ENCODE results near the gene SULT1A2.
"Not testable (repeated sequence)": the region's sequence is repeated elsewhere in the genome, so short reads cannot be mapped to it uniquely, and the experiment has no call there.

Gene SULT1A2

GRCh38 chr16:28603381-28604185, 6.7 kb upstream of the SULT1A2 start:
- CTCF ChIA-PET = interaction anchor here (1.4 kb wide), 1 partner anchor 8 kb away, joined by 4 read pairs; no protein-coding TSS in a partner anchor

GRCh38 chr16:28602529-28602928, 5.7 kb upstream of the SULT1A2 start:
- Histone ChIP-seq H3K27me3 (replicated peaks in 2 of 5; ENCODE audit: control insufficient read depth in 4 of 5, insufficient read depth in 5 of 5, low read length in 4 of 5) (no peaks in the 10 kb centered on the region), H3K36me3 (ENCODE audit: control insufficient read depth in 4 of 4, insufficient read depth in 4 of 4, low read length in 3 of 4) (peaks cover 2 to 16% (median 8%) of the 10 kb centered on the region in 4 experiments), H3K9me3 (ENCODE audit: control extremely low read depth in 1 of 5, control insufficient read depth in 4 of 5, insufficient read depth in 2 of 5, low read depth in 1 of 5, low read length in 4 of 5) (no peaks in the 10 kb centered on the region), H3K4me3 (ENCODE audit: control insufficient read depth in 1 of 7, extremely low read depth in 1 of 7, insufficient read depth in 4 of 7, low read depth in 2 of 7, low read length in 6 of 7) (no peak overlapping the region), H3K4me1 (ENCODE audit: control extremely low read depth in 1 of 4, control insufficient read depth in 4 of 4, insufficient read depth in 4 of 4, low read length in 3 of 4) (peaks cover 0 to 12% (median 8%) of the 10 kb centered on the region in 4 experiments), H3K27ac (ENCODE audit: insufficient read depth in 1 of 2, low read depth in 1 of 2, low read length in 2 of 2, poor library complexity in 1 of 2, severe bottlenecking in 2 of 2) (no peak overlapping the region)
- ChIA-PET CTCF (no interaction called here), POLR2A (no interaction called here)
- DNase-seq = no peak
- 75% methylated on average over 4 of the region's 6 CpGs for WGBS (ENCODE audit: insufficient coverage)

More at GRCh38 chr16:28603381-28604185, 6.7 kb upstream of the SULT1A2 start:
- 86% methylated on average over 11 of the region's 11 CpGs for WGBS (ENCODE audit: insufficient coverage)
- Histone ChIP-seq H3K4me1 (ENCODE audit: control extremely low read depth in 1 of 4, control insufficient read depth in 4 of 4, insufficient read depth in 4 of 4, low read length in 3 of 4) (peaks cover 0 to 5% (median 0%) of the 10 kb centered on the region in 4 experiments), H3K4me3 (ENCODE audit: control insufficient read depth in 1 of 7, extremely low read depth in 1 of 7, insufficient read depth in 4 of 7, low read depth in 2 of 7, low read length in 6 of 7) (no peak overlapping the region), H3K27ac (ENCODE audit: insufficient read depth in 1 of 2, low read depth in 1 of 2, low read length in 2 of 2, poor library complexity in 1 of 2, severe bottlenecking in 2 of 2) (no peak overlapping the region), H3K9me3 (ENCODE audit: control extremely low read depth in 1 of 5, control insufficient read depth in 4 of 5, insufficient read depth in 2 of 5, low read depth in 1 of 5, low read length in 4 of 5) (no peaks in the 10 kb centered on the region), H3K36me3 (ENCODE audit: control insufficient read depth in 4 of 4, insufficient read depth in 4 of 4, low read length in 3 of 4) (peaks cover 2 to 16% (median 8%) of the 10 kb centered on the region in 4 experiments), H3K27me3 (replicated peaks in 2 of 5; ENCODE audit: control insufficient read depth in 4 of 5, insufficient read depth in 5 of 5, low read length in 4 of 5) (no peaks in the 10 kb centered on the region)
- DNase-seq = no peak
- POLR2A ChIA-PET = no interaction called here

DNA sequence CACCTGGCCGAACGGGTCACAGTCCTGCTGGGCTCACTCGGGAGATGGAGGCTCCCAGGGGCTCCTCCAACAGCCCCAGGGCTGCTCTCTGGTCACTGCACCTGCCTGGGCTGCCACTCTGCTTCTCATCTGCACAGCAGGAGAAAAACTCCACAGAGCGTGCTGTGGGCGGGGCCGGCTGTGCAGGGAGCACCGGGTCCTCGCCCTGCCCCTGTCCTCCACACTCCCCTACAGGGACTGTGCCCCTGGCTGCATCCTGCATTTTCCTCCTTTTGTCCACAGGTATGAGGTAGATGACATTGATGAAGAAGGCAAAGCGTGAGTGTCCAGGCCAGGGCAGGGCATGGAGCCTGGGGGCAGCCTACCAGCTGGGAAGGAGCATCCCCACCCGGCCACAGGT, 5.2 kb upstream of the SULT1A2 start:
- CTCF ChIA-PET; POLR2A ChIA-PET; H3K9me3 ChIP-seq (ENCODE audit: control extremely low read depth in 1 of 5, control insufficient read depth in 4 of 5, insufficient read depth in 2 of 5, low read depth in 1 of 5, low read length in 4 of 5); H3K27ac ChIP-seq (ENCODE audit: insufficient read depth in 1 of 2, low read depth in 1 of 2, low read length in 2 of 2, poor library complexity in 1 of 2, severe bottlenecking in 2 of 2); H3K4me3 ChIP-seq (ENCODE audit: control insufficient read depth in 1 of 7, extremely low read depth in 1 of 7, insufficient read depth in 4 of 7, low read depth in 2 of 7, low read length in 6 of 7); H3K27me3 ChIP-seq (replicated peaks in 2 of 5; ENCODE audit: control insufficient read depth in 4 of 5, insufficient read depth in 5 of 5, low read length in 4 of 5); DNase-seq: not testable (repeated sequence)
- peaks cover 2 to 16% (median 7%) of the 10 kb centered on the region in 4 experiments for H3K36me3 ChIP-seq (ENCODE audit: control insufficient read depth in 4 of 4, insufficient read depth in 4 of 4, low read length in 3 of 4)
- WGBS (ENCODE audit: insufficient coverage) = no CpG with 5 or more reads among the region's 10 CpGs
- H3K4me1 ChIP-seq (ENCODE audit: control extremely low read depth in 1 of 4, control insufficient read depth in 4 of 4, insufficient read depth in 4 of 4, low read length in 3 of 4) = peaks cover 0 to 17% (median 12%) of the 10 kb centered on the region in 4 experiments

DNA sequence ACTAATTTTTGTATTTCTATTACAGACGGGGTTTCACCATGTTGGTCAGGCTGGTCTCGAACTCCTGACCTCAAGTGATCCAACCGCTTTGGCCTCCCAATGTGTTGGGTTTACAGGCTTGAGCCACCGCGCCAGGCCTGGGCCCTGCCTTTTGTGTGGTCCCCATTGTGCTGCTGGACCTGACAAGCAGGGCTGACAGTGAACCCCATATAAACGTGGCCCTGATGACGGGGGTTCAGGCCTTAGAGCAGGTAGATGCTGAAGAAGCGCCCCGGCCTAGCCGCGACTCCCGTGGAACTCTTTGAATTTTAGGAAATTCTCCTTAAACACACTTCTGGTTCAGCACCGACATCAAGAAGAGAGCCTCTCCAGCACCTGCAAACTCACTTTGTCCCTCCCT, 4.7 kb upstream of the SULT1A2 start:
- H3K4me1 ChIP-seq (ENCODE audit: control extremely low read depth in 1 of 4, control insufficient read depth in 4 of 4, insufficient read depth in 4 of 4, low read length in 3 of 4) = peaks cover 0 to 22% (median 17%) of the 10 kb centered on the region in 4 experiments
- peaks cover under 1 to 12% (median 3%) of the 10 kb centered on the region in 4 experiments for H3K36me3 ChIP-seq (ENCODE audit: control insufficient read depth in 4 of 4, insufficient read depth in 4 of 4, low read length in 3 of 4)
- H3K9me3 ChIP-seq (ENCODE audit: control extremely low read depth in 1 of 5, control insufficient read depth in 4 of 5, insufficient read depth in 2 of 5, low read depth in 1 of 5, low read length in 4 of 5); H3K27me3 ChIP-seq (replicated peaks in 2 of 5; ENCODE audit: control insufficient read depth in 4 of 5, insufficient read depth in 5 of 5, low read length in 4 of 5); POLR2A ChIA-PET; CTCF ChIA-PET; DNase-seq; H3K4me3 ChIP-seq (ENCODE audit: control insufficient read depth in 1 of 7, extremely low read depth in 1 of 7, insufficient read depth in 4 of 7, low read depth in 2 of 7, low read length in 6 of 7); H3K27ac ChIP-seq (ENCODE audit: insufficient read depth in 1 of 2, low read depth in 1 of 2, low read length in 2 of 2, poor library complexity in 1 of 2, severe bottlenecking in 2 of 2): not testable (repeated sequence)
- 83% methylated on average over 2 of the region's 13 CpGs for WGBS (ENCODE audit: insufficient coverage)

GRCh38 chr16:28600965-28601364, 4.1 kb upstream of the SULT1A2 start:
- H3K36me3 ChIP-seq (ENCODE audit: control insufficient read depth in 4 of 4, insufficient read depth in 4 of 4, low read length in 3 of 4); DNase-seq; POLR2A ChIA-PET; H3K27me3 ChIP-seq (replicated peaks in 2 of 5; ENCODE audit: control insufficient read depth in 4 of 5, insufficient read depth in 5 of 5, low read length in 4 of 5); H3K9me3 ChIP-seq (ENCODE audit: control extremely low read depth in 1 of 5, control insufficient read depth in 4 of 5, insufficient read depth in 2 of 5, low read depth in 1 of 5, low read length in 4 of 5); CTCF ChIA-PET; H3K27ac ChIP-seq (ENCODE audit: insufficient read depth in 1 of 2, low read depth in 1 of 2, low read length in 2 of 2, poor library complexity in 1 of 2, severe bottlenecking in 2 of 2); H3K4me3 ChIP-seq (ENCODE audit: control insufficient read depth in 1 of 7, extremely low read depth in 1 of 7, insufficient read depth in 4 of 7, low read depth in 2 of 7, low read length in 6 of 7): not testable (repeated sequence)
- H3K4me1 ChIP-seq (ENCODE audit: control extremely low read depth in 1 of 4, control insufficient read depth in 4 of 4, insufficient read depth in 4 of 4, low read length in 3 of 4) = peaks cover 0 to 27% (median 18%) of the 10 kb centered on the region in 4 experiments
- 23% methylated on average over 4 of the region's 20 CpGs for WGBS (ENCODE audit: insufficient coverage)

GRCh38 chr16:28599377-28600285, 2.8 kb upstream of the SULT1A2 start:
- CTCF ChIA-PET; H3K4me3 ChIP-seq (ENCODE audit: control insufficient read depth in 1 of 7, extremely low read depth in 1 of 7, insufficient read depth in 4 of 7, low read depth in 2 of 7, low read length in 6 of 7); DNase-seq; H3K27me3 ChIP-seq (replicated peaks in 2 of 5; ENCODE audit: control insufficient read depth in 4 of 5, insufficient read depth in 5 of 5, low read length in 4 of 5); H3K27ac ChIP-seq (ENCODE audit: insufficient read depth in 1 of 2, low read depth in 1 of 2, low read length in 2 of 2, poor library complexity in 1 of 2, severe bottlenecking in 2 of 2); H3K9me3 ChIP-seq (ENCODE audit: control extremely low read depth in 1 of 5, control insufficient read depth in 4 of 5, insufficient read depth in 2 of 5, low read depth in 1 of 5, low read length in 4 of 5); H3K36me3 ChIP-seq (ENCODE audit: control insufficient read depth in 4 of 4, insufficient read depth in 4 of 4, low read length in 3 of 4); POLR2A ChIA-PET: not testable (repeated sequence)
- no CpG with 5 or more reads among the region's 17 CpGs for WGBS (ENCODE audit: insufficient coverage)
- H3K4me1 ChIP-seq (ENCODE audit: control extremely low read depth in 1 of 4, control insufficient read depth in 4 of 4, insufficient read depth in 4 of 4, low read length in 3 of 4) = peaks cover 0 to 27% (median 18%) of the 10 kb centered on the region in 4 experiments
